Nucleus accumbens (tissue), 56 donors: ENCODE data around the gene ARID4B.
"Not testable (repeated sequence)": the region's sequence is repeated elsewhere in the genome, so short reads cannot be mapped to it uniquely, and the experiment has no call there.

ENCODE experiments used
- DNase-seq, 56 donors: peaks; one replicate each; lab custom pipeline; 2025; lab: John Stamatoyannopoulos, UW

The ARID4B gene

DNA sequence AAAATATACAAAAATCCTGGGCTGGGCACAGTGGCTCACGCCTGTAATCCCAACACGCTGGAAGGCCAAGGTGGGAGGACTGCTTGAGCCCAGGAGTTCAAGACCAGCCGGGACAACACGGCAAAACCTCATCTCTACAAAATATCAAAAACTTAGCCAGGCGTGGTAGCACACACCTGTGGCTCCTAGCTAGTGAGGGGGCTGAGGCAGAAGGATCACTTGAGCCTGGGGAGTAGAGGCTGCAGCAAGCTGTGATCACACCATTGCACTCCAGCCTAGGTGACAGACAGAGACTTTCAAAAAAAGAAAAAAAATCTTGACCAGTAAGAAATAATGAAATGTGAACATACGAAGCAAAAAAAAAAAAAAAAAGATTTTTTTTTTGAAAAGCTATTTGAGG is 52.1 kb downstream of the ARID4B start:
- DNase-seq: no peak

DNA sequence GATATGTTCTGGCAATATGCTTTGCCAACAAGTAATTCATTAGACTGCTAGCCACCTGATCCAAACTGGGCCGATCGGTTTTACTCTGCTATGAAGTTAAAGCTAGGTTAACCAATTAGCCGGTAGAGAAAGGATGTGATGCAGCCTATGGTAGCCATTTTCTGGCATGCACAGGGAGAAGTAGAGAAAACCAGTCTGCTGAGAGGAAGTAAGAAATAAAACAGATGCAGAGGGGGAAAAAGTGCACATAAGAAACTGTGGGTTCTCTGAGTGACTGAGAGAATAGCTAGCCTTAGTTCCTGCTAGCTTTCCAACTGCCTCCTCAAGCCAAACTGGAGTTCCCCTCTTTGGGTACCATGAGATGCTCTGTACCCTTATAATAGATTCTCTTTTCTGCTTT is 52.8 kb downstream of the ARID4B start:
- DNase-seq: no peak

GRCh38 chr1:235272851-235273250 is 55.1 kb downstream of the ARID4B start:
- no peak for DNase-seq

DNA sequence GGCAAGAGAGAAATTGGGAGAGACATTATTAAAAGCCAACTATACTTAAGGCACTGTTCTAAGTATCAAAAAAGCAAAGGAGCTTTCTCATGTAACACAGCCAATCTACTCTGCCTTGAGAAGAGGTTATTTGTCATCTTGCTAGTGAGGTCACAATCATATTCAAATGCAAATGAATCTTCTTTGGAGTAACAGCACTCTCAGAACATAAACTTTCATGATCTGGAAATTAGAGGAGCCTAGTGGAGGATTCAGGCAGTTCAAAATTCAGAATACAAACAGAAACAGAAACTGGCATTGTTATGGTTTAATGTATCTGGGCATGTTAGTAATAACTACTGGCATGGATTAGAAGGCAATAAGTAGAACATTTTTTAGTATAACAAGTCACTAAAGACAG is 57.4 kb downstream of the ARID4B start:
- DNase-seq: no peak

DNA sequence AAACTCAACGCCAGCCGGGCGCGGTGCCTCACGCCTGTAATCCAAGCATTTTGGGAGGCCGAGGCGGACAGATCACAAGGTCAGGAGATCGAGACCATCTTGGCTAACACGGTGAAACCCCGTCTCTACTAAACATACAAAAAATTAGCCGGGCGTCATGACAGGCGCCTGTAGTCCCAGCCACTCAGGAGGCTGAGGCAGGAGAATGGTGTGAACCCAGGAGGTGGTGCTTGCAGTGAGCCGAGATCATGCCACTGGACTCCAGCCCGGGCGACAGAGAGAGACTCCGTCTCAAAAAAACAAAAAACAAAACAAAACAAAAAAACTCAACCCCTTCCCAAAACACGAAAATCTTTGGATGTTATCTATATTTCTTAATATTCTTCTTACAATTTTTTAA is 58.0 kb downstream of the ARID4B start:
- DNase-seq: peak in 2 of 56 donors; percentile 4 to 6

DNA sequence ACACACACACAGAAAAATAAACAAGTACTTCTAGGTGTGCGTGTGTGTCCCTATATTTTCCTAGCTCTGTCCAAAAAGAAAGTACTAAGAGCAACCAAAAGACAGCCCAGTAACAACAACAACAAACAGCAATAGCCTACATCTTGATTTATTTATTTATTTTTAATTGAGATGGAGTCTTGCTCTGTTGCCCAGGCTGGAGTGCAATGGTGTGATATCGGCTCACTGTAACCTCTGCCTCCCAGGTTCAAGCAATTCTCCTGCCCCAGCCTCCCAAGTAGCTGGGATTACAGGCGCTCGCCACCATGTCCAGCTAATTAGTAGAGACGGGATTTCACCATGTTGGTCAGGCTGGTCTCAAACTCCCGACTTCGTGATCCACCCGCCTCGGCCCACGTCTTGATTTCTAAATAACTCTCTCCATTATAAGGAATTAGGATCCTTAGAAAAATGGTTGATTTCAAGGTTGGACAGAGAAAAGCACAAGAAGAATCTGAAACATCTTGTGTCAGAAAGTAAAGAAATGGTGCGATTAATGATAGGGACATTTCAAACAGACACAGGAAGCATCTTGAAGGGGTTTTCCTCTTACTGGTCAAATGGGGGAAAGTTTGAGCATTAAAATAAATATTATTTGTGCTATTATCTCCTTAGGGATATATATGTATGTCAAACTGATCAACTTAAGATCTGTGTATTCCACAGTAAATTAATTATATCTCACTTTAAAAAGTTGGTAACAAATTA is 59.4 kb downstream of the ARID4B start:
- DNase-seq: no peak

DNA sequence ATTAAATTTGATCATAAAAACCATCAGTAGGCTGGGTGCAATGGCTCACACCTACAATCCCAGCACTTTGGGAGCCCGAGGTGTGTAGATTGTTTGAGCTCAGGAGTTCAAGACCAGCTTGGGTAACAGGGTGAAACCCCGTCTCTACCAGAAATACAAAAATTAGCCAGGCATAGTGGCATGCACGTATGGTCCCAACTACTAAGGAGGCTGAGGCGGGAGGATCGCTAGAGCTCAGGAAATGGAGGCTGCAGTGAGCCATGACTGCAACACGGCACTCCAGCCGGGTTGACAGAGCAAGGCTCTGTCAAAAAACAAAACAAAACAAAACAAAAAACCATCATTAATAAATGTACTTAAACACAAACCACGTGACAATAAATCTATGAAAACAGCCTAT is 61.0 kb downstream of the ARID4B start:
- no peak for DNase-seq

DNA sequence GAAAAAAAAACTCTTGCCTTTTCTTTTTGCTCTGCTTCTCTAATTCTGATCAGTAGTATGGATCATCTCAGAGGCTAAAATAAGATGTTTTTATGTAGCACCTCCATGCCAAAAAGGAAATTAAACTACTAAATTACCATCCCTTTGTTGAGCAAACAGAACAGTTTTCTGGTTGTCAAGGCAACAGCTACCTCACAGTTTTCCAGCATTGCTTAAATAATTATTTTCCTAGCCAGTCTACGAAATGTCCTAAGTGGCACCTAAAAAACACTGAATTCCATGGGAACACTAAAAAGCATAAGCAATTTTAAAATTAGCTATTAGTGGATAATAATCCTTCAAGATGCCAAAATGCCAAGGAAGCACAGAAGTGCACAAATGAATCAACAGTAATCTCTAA is 61.7 kb downstream of the ARID4B start:
- no peak for DNase-seq

GRCh38 chr1:235265900-235266299 is 62.1 kb downstream of the ARID4B start:
- no peak for DNase-seq

DNA sequence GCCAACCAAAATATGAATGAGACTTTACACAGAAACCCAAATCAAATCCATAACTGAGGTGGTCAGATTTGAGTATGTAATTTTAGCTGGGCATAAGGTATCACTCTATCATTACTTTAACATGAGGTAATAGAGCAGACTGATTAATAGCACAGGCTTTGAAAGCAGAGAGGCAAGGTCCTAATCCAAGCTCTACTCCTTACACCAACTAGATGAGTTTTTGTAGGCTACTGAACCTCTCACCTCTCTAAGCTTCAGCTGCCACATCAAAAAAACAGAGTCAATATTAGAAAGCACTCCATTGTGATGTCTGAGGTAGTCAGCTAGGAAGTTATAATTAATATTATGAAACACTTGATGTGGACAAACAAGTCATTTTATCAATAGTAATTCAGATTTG is 63.7 kb downstream of the ARID4B start:
- DNase-seq: no peak

GRCh38 chr1:235262539-235262938 is 65.4 kb downstream of the ARID4B start:
- no peak for DNase-seq

DNA sequence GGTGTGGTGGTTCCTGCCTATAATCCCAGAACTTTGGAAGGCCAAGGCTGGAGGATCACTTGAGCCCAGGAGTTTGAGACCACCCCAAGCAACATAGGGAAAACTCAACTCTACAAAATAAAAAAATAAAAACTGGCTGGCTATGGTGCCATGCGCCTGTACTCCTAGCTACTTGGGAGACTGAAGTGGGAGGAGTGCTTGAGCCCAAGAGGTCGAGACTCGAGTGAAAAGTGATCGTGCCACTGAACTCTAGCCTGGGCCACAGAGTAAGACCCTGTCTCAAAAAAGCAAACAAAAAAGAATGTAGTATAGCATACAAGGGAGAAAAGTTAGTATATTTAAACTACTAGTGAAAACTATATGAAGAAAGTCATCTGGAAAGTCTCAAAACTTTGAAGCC is 66.7 kb downstream of the ARID4B start:
- no peak for DNase-seq

- DNase-seq: no peak
These were observed 68.7 kb downstream of the ARID4B start for GRCh38 chr1:235259133-235259778.

GRCh38 chr1:235258068-235258467 is 69.9 kb downstream of the ARID4B start:
- DNase-seq: not testable (repeated sequence)

- no peak for DNase-seq
These were observed 73.3 kb downstream of the ARID4B start for GRCh38 chr1:235254721-235255120.

- DNase-seq: peak in 42 of 56 donors; percentile 0 to 72 (median 26)
These were observed 74.6 kb downstream of the ARID4B start for GRCh38 chr1:235253219-235253962.

- DNase-seq: no peak
These were observed 77.5 kb downstream of the ARID4B start for GRCh38 chr1:235250430-235250829.

- no peak for DNase-seq
These were observed 81.7 kb downstream of the ARID4B start for GRCh38 chr1:235246022-235246948.

DNA sequence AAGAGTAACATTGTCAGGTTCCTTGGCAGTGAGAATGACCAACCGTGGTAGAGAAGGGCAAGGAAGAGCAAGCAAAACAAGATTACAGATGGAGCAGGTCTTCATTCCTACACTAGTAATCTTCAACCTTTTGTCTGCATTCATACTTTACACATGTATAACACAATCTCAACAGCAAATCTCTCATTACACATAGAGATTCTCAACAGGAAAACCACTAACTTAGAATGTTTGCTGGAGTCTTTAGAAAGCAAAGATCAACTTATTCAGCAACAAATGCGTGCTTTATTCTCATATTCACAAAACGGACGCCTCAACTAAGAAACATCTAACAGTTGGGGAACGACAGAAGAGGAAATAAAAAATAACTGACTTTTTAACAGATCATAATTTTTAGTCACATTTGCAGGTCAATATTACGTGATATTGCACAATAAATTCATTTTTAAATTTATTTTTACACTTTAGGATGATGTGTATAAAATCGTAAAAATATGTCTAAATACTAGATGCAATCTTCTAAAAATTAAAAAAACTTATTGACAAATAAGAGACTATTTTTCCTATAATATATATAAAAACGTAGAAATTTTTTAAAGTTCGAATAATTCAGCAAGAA is 82.9 kb downstream of the ARID4B start:
- DNase-seq: no peak

GRCh38 chr1:235240960-235241359 is 87.0 kb downstream of the ARID4B start:
- DNase-seq: no peak
